Duodenal mucosa (tissue), 2 donors: Measurements from ENCODE around the gene RASA2.

ENCODE experiments used
- H3K27ac ChIP-seq: one replicate; pipeline ENCODE4 v1.7.0; 2013; ENCODE audit warnings: low read depth, low read length
- H3K27me3 ChIP-seq, 2 donors: one replicate each; pipeline ENCODE4 v1.7.0; 2013; ENCODE audit warnings: low read length in 2 of 2, control low read depth in 1 of 2; ENCODE audit not compliant: insufficient read depth in 2 of 2, control insufficient read depth in 1 of 2
- H3K36me3 ChIP-seq, 2 donors: one replicate each; pipeline ENCODE4 v1.7.0; 2013; ENCODE audit warnings: low read length in 2 of 2, control low read depth in 1 of 2; ENCODE audit not compliant: insufficient read depth in 2 of 2, control insufficient read depth in 1 of 2
- H3K4me1 ChIP-seq, 2 donors: one replicate each; pipeline ENCODE4 v1.7.0; 2013; ENCODE audit warnings: low read length in 2 of 2, control low read depth in 1 of 2; ENCODE audit not compliant: insufficient read depth in 2 of 2, control insufficient read depth in 1 of 2
- H3K4me3 ChIP-seq, 2 donors: one replicate each; pipeline ENCODE4 v1.7.0; 2013; ENCODE audit warnings: low read length in 2 of 2, low read depth in 1 of 2
- H3K9ac ChIP-seq, 2 donors: one replicate each; pipeline ENCODE4 v1.7.0; 2013; ENCODE audit warnings: low read length in 2 of 2, low read depth in 1 of 2
- H3K9me3 ChIP-seq, 2 donors: one replicate each; pipeline ENCODE4 v1.7.0; 2013; ENCODE audit warnings: low read length in 2 of 2, control low read depth in 1 of 2; ENCODE audit not compliant: control insufficient read depth in 1 of 2

Gene RASA2

GRCh38 chr3:141542202-141542969, 55.6 kb downstream of the RASA2 start:
- no peaks in the 10 kb centered on the region for H3K27me3 ChIP-seq
- H3K36me3 ChIP-seq: peaks cover 2 to 6% of the 10 kb centered on the region in 2 donors
- H3K9me3 ChIP-seq: no peaks in the 10 kb centered on the region
- peaks cover 4 to 9% of the 10 kb centered on the region in 2 donors for H3K4me1 ChIP-seq
- no peak overlapping the region for H3K4me3 ChIP-seq
- H3K9ac ChIP-seq: no peak overlapping the region
- no peak overlapping the region for H3K27ac ChIP-seq

DNA sequence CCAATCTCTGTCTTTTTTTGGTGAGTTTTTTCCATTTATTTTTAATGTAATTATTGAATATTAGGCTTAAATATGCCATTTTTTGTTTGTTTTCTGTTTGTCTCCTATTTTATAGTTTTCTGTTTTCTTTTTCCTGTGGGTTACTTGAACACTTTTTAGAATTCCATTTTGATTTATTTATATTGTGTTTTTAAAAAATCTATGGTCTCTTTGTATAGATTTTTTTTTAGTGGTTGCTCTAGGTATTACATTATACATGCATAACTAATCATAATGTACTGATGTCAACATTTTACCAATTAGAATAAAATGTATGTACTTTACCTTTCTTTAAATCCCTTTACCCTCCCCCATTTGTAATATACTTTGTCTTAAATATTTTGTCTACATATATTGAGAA, 56.2 kb downstream of the RASA2 start:
- H3K27me3 ChIP-seq: no peaks in the 10 kb centered on the region
- H3K9ac ChIP-seq: no peak overlapping the region
- H3K4me3 ChIP-seq: no peak overlapping the region
- peaks cover 0 to 5% of the 10 kb centered on the region in 2 donors for H3K9me3 ChIP-seq
- H3K27ac ChIP-seq: no peak overlapping the region
- peaks cover 2 to 6% of the 10 kb centered on the region in 2 donors for H3K36me3 ChIP-seq
- peaks cover 4 to 9% of the 10 kb centered on the region in 2 donors for H3K4me1 ChIP-seq

GRCh38 chr3:141544697-141545096, 57.9 kb downstream of the RASA2 start:
- Histone ChIP-seq H3K9me3 (peaks cover 0 to 6% of the 10 kb centered on the region in 2 donors), H3K36me3 (peaks cover 5 to 6% of the 10 kb centered on the region in 2 donors), H3K4me3 (peak overlapping the region; percentile 28 to 33), H3K9ac (no peak overlapping the region), H3K4me1 (peaks cover 4 to 9% of the 10 kb centered on the region in 2 donors), H3K27me3 (no peaks in the 10 kb centered on the region), H3K27ac (no peak overlapping the region)

DNA sequence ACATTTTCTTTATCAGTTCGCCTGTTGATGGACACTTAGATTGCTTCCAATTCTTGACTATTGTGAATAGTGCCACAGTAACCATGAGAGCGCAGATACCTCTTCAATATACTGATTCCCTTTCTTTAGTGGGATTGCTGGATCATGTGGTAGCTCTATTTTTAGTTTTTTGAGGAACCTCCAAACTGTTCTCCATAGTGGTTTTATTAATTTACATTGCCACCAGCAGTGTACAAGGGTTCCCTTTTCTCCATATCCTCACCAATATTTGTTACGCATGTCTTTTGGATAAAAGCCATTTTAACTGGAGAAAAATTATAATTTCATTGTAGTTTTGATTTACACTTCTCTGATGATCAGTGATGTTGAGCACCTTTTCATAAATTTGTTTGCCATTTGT, 59.3 kb downstream of the RASA2 start:
- H3K9ac ChIP-seq: no peak overlapping the region
- H3K27me3 ChIP-seq: no peaks in the 10 kb centered on the region
- peaks cover 3 to 8% of the 10 kb centered on the region in 2 donors for H3K36me3 ChIP-seq
- no peak overlapping the region for H3K4me3 ChIP-seq
- peaks cover 0 to 9% of the 10 kb centered on the region in 2 donors for H3K4me1 ChIP-seq
- no peak overlapping the region for H3K27ac ChIP-seq
- H3K9me3 ChIP-seq: peaks cover 0 to 6% of the 10 kb centered on the region in 2 donors

DNA sequence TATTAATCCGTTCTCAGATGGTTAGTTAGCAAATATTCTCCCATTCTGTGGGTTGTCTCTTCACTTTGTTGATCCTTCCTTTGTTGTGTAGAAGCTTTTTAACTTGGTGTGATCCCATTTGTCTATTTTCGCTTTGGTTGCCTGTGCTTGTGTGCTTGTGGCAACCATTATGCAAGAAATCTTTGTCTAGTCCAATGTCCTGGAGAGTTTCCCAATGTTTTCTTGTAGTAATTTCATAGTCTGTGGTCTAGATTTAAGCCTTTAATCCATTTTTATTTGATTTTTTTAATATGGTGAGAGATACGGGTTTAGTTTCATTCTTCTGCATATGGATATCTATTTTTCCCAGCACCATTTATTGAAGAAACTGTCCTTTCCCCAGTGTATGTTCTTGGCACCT, 59.8 kb downstream of the RASA2 start:
- Histone ChIP-seq H3K27me3 (no peaks in the 10 kb centered on the region), H3K9me3 (peaks cover 0 to 6% of the 10 kb centered on the region in 2 donors), H3K4me3 (no peak overlapping the region), H3K9ac (no peak overlapping the region), H3K4me1 (peaks cover 0 to 9% of the 10 kb centered on the region in 2 donors), H3K27ac (no peak overlapping the region), H3K36me3 (peaks cover 3 to 8% of the 10 kb centered on the region in 2 donors)

GRCh38 chr3:141547791-141548190, 61.0 kb downstream of the RASA2 start:
- Histone ChIP-seq H3K27me3 (no peaks in the 10 kb centered on the region), H3K27ac (no peak overlapping the region), H3K4me1 (peaks cover 0 to 9% of the 10 kb centered on the region in 2 donors), H3K9me3 (peaks cover 0 to 6% of the 10 kb centered on the region in 2 donors), H3K36me3 (peaks cover 0 to 8% of the 10 kb centered on the region in 2 donors), H3K9ac (no peak overlapping the region), H3K4me3 (no peak overlapping the region)

DNA sequence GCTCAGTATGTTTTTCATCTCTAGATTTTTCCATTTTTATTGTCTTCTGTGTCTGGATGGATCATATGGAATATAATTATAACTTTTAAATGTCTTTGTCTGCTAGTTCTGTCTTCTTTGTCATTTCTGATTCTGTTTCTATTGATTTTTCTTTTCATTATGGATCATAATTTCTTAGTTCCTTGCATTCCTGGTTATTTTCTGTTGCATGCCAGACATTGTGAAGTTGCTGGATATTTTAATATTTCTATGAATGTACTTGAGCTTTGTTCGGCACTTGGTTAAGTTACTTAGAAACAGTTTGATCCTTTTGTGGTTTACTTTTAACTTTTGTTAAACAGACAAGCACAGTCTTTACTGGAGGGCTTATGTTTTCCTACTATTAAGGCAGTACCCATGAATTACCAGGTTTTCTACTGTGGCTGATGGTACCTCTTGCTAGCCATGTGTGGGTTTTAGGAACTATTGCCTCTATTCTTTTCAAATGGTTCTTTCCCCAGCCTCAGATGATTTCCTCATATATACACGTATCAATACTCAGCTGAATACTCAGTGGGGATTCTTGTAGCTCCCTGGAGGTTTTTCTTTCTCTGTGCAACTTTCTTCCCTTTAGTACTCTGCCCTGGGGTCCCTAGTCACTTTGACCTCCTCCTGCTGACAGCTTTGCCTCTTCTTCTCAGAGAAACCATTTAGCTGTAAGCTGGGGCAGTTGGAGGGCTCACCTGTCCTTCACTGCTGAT, 64.3 kb downstream of the RASA2 start:
- H3K27me3 ChIP-seq: no peaks in the 10 kb centered on the region
- no peaks in the 10 kb centered on the region for H3K4me1 ChIP-seq
- no peak overlapping the region for H3K27ac ChIP-seq
- peaks cover 0 to 6% of the 10 kb centered on the region in 2 donors for H3K9me3 ChIP-seq
- H3K4me3 ChIP-seq: no peak overlapping the region
- H3K36me3 ChIP-seq: peaks cover 0 to 6% of the 10 kb centered on the region in 2 donors
- no peak overlapping the region for H3K9ac ChIP-seq

GRCh38 chr3:141552440-141552991, 65.7 kb downstream of the RASA2 start:
- H3K9ac ChIP-seq: no peak overlapping the region
- H3K4me3 ChIP-seq: no peak overlapping the region
- H3K27ac ChIP-seq: no peak overlapping the region
- peaks cover 10 to 11% of the 10 kb centered on the region in 2 donors for H3K36me3 ChIP-seq
- H3K9me3 ChIP-seq: peaks cover 0 to 6% of the 10 kb centered on the region in 2 donors
- peaks cover 8 to 9% of the 10 kb centered on the region in 2 donors for H3K4me1 ChIP-seq
- H3K27me3 ChIP-seq: no peaks in the 10 kb centered on the region

- no peak overlapping the region for H3K27ac ChIP-seq
- no peak overlapping the region for H3K4me3 ChIP-seq
- no peaks in the 10 kb centered on the region for H3K27me3 ChIP-seq
- peaks cover 0 to under 1% of the 10 kb centered on the region in 2 donors for H3K9me3 ChIP-seq
- H3K9ac ChIP-seq: no peak overlapping the region
- H3K36me3 ChIP-seq: peaks cover 10 to 11% of the 10 kb centered on the region in 2 donors
- peaks cover 12 to 14% of the 10 kb centered on the region in 2 donors for H3K4me1 ChIP-seq
Measured at GRCh38 chr3:141553055-141553454, 66.2 kb downstream of the RASA2 start.

GRCh38 chr3:141556034-141556433, 69.2 kb downstream of the RASA2 start:
- Histone ChIP-seq H3K27ac (no peak overlapping the region), H3K27me3 (no peaks in the 10 kb centered on the region), H3K4me1 (peaks cover 12 to 22% of the 10 kb centered on the region in 2 donors), H3K4me3 (no peak overlapping the region), H3K36me3 (peaks cover 5 to 18% of the 10 kb centered on the region in 2 donors), H3K9ac (no peak overlapping the region), H3K9me3 (no peaks in the 10 kb centered on the region)
